Transverse colon (tissue), 4 donors: ENCODE results near the gene PPM1L. TPM values are rescaled to one million over a fixed set of nuclear protein-coding genes. Genes with fewer than 3 reads are reported as not detected.

Experiments
- DNase-seq: peaks from one replicate; pipeline ENCODE4 v3.0.0-alpha.2; 2019
- H3K27ac ChIP-seq, 4 donors: fragments of 200-600 bp; sonication (generic); 2 replicates each; pipeline ENCODE4 v1.5.1; 2016 to 2018; ENCODE audit warnings: inconsistent platforms in 4 of 4
- H3K27me3 ChIP-seq: fragments of 200-600 bp; sonication (generic); 2 replicates; pipeline ENCODE4 v1.5.1; 2017; ENCODE audit warnings: inconsistent platforms
- H3K36me3 ChIP-seq, 4 donors: fragments of 200-600 bp; sonication (generic); 2 replicates each; pipeline ENCODE4 v1.5.1; 2017 to 2019; ENCODE audit warnings: inconsistent platforms in 4 of 4
- H3K4me1 ChIP-seq, 4 donors: fragments of 200-600 bp; sonication (generic); 2 replicates each; pipeline ENCODE4 v1.5.1; 2017 to 2020; ENCODE audit warnings: inconsistent platforms in 4 of 4
- H3K4me3 ChIP-seq, 4 donors: fragments of 200-600 bp; sonication (generic); 1 replicate in 1 of 4; 2 replicates in 3 of 4; pipeline versions ENCODE4 v1.5.1 to v1.6.1; 2017 to 2019; ENCODE audit warnings: inconsistent platforms in 4 of 4
- H3K9me3 ChIP-seq, 2 donors: fragments of 200-600 bp; sonication (generic); 2 replicates each; pipeline ENCODE4 v1.5.1; 2017 to 2019; ENCODE audit warnings: inconsistent platforms in 2 of 2
- EP300 ChIP-seq: sonication (generic); formaldehyde crosslinking; IDR thresholded peaks from one replicate; pipeline ENCODE4 v1.6.1; 2017; ENCODE audit warnings: antibody characterized with exemption, low read depth
- POLR2A ChIP-seq: fragments of 450-650 bp; IDR thresholded peaks from one replicate; pipeline ENCODE4 v1.6.1; 2016; ENCODE audit warnings: antibody characterized with exemption, mild to moderate bottlenecking, moderate library complexity
- POLR2AphosphoS5 ChIP-seq, 3 donors: sonication (generic); formaldehyde crosslinking; IDR thresholded peaks; one replicate each; pipeline ENCODE4 v1.6.1; 2016; ENCODE audit warnings: antibody characterized with exemption in 3 of 3
- WGBS, 2 donors: methylation state at CpG; one replicate each; pipeline ENCODE4 v1.1.5; 2018; ENCODE audit warnings: low coverage in 1 of 2; 5-methylcytosine and 5-hydroxymethylcytosine counted together
- in situ Hi-C, 4 donors: fragments of 200-750 bp; cut with MboI; loops; one replicate each; pipeline versions ENCODE4 v1.15.0 to v1.15.1; 2017; ENCODE audit warnings: low sequenced_read_pairs in 3 of 4, low pct_ligation_motif_present in 1 of 4, low pct_unique_long_range_greater_than_20kb in 1 of 4
- intact Hi-C: fragments of 100-400 bp; cut with DNase I; formaldehyde crosslinking; loops from one replicate; pipeline ENCODE4 v1.15.1; 2023; ENCODE audit warnings: low total_unique reads
- total RNA-seq, 4 donors: library from RNA; depleted of rRNA; stranded (reverse); fragments of >200 nt; gene quantifications; one replicate each; pipeline ENCODE4 v1.1.0, GENCODE V29; 2016
- TF ChIP-seq, protein P1 (sequence below), 5 experiments: fragments of 200-600 bp in 3 of 5; fragments of 450-650 bp in 2 of 5; sonication (generic) in 3 of 5; IDR thresholded peaks; 1 replicate in 2 of 5; 2 replicates in 3 of 5; pipeline ENCODE4 v1.5.1; 2016 to 2017; ENCODE audit warnings: antibody characterized with exemption in 5 of 5, inconsistent platforms in 3 of 5, mild to moderate bottlenecking in 2 of 5, moderate library complexity in 1 of 5

Gene PPM1L
- total RNA-seq, 4 donors from 2014 or later = 17.2 to 35.5 (median 25.6) TPM

- Histone ChIP-seq H3K4me1 (no peaks in the 10 kb centered on the region), H3K9me3 (no peaks in the 10 kb centered on the region), H3K27ac (no peak overlapping the region), H3K27me3 (no peaks in the 10 kb centered on the region), H3K4me3 (no peak overlapping the region), H3K36me3 (no peaks in the 10 kb centered on the region)
- WGBS, 2 donors = 85 to 91% methylated on average over 2 of the region's 2 CpGs
- in situ Hi-C loops = no loop called here
- DNase-seq = no peak
- TF ChIP-seq POLR2AphosphoS5 (IDR thresholded peaks at IDR 0.05) (no peak), POLR2A (no peak), EP300 (no peak)
- TF ChIP-seq, protein P1, sequence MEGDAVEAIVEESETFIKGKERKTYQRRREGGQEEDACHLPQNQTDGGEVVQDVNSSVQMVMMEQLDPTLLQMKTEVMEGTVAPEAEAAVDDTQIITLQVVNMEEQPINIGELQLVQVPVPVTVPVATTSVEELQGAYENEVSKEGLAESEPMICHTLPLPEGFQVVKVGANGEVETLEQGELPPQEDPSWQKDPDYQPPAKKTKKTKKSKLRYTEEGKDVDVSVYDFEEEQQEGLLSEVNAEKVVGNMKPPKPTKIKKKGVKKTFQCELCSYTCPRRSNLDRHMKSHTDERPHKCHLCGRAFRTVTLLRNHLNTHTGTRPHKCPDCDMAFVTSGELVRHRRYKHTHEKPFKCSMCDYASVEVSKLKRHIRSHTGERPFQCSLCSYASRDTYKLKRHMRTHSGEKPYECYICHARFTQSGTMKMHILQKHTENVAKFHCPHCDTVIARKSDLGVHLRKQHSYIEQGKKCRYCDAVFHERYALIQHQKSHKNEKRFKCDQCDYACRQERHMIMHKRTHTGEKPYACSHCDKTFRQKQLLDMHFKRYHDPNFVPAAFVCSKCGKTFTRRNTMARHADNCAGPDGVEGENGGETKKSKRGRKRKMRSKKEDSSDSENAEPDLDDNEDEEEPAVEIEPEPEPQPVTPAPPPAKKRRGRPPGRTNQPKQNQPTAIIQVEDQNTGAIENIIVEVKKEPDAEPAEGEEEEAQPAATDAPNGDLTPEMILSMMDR (IDR thresholded peaks at IDR 0.05) = no peak
- intact Hi-C loops = no loop called here
These were observed 71.0 kb downstream of the PPM1L start for GRCh38 chr3:160826991-160827390.

DNA sequence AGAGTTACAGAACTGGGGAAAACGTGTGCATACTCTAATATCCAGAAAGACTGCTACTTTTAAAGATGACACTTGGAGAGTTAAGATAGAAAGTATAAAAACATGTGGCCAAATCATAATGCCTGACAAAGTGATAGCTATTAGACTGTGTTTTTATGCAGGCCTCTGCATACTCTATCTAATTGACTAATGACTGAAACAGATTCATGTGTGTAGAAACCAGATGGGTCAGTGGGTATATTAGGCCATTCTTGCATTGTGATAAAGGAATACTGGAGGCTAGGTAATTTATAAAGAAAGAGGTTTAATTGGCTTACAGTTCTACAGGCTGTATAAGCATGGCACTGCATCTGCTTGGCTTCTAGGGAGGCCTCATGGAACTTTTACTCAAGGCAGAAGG is 71.5 kb downstream of the PPM1L start:
- TF ChIP-seq POLR2A (no peak), EP300 (no peak)
- TF ChIP-seq, protein P1 (IDR thresholded peaks at IDR 0.05) = no peak
- in situ Hi-C loops = no loop called here
- Histone ChIP-seq H3K27ac (no peak overlapping the region), H3K27me3 (no peaks in the 10 kb centered on the region), H3K9me3 (no peaks in the 10 kb centered on the region), H3K4me3 (no peak overlapping the region), H3K4me1 (no peaks in the 10 kb centered on the region), H3K36me3 (no peaks in the 10 kb centered on the region)
- intact Hi-C loops = no loop called here
- DNase-seq = no peak
- 50 to 78% methylated on average over 1 of the region's 1 CpG for WGBS, 2 donors

DNA sequence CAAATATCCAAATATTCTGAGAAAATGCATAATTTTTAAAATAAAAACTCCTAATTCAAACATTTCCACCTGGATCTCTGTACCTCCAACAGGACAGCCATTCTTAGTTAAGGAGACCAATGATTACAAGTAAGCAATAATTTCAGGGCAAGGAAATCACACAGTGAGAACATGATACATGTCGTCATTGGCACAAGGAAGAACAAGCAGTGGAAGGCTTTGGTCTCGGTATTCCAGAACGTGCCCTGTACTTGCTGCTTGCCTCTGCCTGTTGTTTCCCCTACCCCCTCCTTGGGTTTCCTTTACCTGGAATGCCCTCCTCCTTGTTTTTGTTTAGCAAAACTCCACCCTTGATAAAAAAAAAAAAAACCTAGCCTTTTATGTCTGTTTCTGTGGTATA is 72.8 kb downstream of the PPM1L start:
- no peaks in the 10 kb centered on the region for H3K9me3 ChIP-seq
- in situ Hi-C loops = no loop called here

DNA sequence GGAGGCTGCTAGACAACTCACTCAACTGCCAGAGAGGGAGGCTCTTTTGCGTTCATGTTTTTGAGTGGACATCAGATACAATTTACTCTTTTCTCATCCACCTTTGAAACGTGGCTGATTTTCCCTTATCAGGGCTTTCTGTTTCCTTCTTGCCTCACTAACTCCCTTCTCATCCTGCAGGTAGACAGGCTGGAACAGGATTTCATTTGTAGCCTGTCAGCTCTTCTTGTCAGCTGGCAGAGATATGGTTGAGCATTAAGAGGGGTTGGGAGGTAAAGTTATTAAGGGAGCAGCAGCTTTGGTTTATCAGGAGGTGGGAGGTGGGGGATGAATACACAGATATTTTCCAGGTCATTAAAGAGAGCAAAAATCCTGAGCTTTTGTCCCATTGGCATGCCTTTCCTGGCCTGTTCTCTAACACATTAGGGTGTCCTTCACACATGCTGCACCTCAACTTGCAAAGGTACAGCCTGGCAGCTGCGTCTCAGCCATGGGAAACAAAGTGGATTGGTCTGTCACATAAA is 73.5 kb downstream of the PPM1L start:
- Histone ChIP-seq H3K4me3 (no peak overlapping the region), H3K27ac (no peak overlapping the region), H3K4me1 (no peaks in the 10 kb centered on the region), H3K27me3 (no peaks in the 10 kb centered on the region), H3K36me3 (no peaks in the 10 kb centered on the region), H3K9me3 (no peaks in the 10 kb centered on the region)
- intact Hi-C loops = no loop called here
- TF ChIP-seq POLR2A = no peak
- no peak for DNase-seq
- in situ Hi-C loops = no loop called here
- WGBS, 2 donors = 57 to 75% methylated on average over 2 to 3 of the region's 3 CpGs

More for the DNA sequence above, 72.8 kb downstream of the PPM1L start:
- H3K27ac ChIP-seq = no peak overlapping the region
- H3K4me3 ChIP-seq = no peak overlapping the region
- intact Hi-C loops = no loop called here
- H3K36me3 ChIP-seq = no peaks in the 10 kb centered on the region
- 93% methylated on average over 3 of the region's 3 CpGs for WGBS, 2 donors
- TF ChIP-seq, protein P1 (IDR thresholded peaks at IDR 0.05) = no peak
- no peak for TF ChIP-seq POLR2AphosphoS5 (IDR thresholded peaks at IDR 0.05)
- TF ChIP-seq POLR2A = no peak
- TF ChIP-seq EP300 = no peak
- no peaks in the 10 kb centered on the region for H3K27me3 ChIP-seq
- H3K4me1 ChIP-seq = no peaks in the 10 kb centered on the region
- no peak for DNase-seq

GRCh38 chr3:160830796-160831195 is 74.8 kb downstream of the PPM1L start:
- Histone ChIP-seq H3K27me3 (no peaks in the 10 kb centered on the region), H3K9me3 (no peaks in the 10 kb centered on the region), H3K4me3 (no peak overlapping the region), H3K36me3 (no peaks in the 10 kb centered on the region), H3K27ac (no peak overlapping the region), H3K4me1 (no peaks in the 10 kb centered on the region)
- in situ Hi-C loops (no loop called here), intact Hi-C loops (no loop called here)
- 75 to 91% methylated on average over 1 of the region's 1 CpG for WGBS, 2 donors
- DNase-seq = no peak
- TF ChIP-seq EP300 = no peak
- TF ChIP-seq, protein P1 (IDR thresholded peaks at IDR 0.05) = no peak
- no peak for TF ChIP-seq POLR2A
- no peak for TF ChIP-seq POLR2AphosphoS5 (IDR thresholded peaks at IDR 0.05)
